ENCODE results near the gene UPF2. TPM values are rescaled to one million over a fixed set of nuclear protein-coding genes. Genes with fewer than 3 reads are reported as not detected.

The UPF2 gene
- total RNA-seq, 1 experiment from 2014 or later = 23.4 TPM

DNA sequence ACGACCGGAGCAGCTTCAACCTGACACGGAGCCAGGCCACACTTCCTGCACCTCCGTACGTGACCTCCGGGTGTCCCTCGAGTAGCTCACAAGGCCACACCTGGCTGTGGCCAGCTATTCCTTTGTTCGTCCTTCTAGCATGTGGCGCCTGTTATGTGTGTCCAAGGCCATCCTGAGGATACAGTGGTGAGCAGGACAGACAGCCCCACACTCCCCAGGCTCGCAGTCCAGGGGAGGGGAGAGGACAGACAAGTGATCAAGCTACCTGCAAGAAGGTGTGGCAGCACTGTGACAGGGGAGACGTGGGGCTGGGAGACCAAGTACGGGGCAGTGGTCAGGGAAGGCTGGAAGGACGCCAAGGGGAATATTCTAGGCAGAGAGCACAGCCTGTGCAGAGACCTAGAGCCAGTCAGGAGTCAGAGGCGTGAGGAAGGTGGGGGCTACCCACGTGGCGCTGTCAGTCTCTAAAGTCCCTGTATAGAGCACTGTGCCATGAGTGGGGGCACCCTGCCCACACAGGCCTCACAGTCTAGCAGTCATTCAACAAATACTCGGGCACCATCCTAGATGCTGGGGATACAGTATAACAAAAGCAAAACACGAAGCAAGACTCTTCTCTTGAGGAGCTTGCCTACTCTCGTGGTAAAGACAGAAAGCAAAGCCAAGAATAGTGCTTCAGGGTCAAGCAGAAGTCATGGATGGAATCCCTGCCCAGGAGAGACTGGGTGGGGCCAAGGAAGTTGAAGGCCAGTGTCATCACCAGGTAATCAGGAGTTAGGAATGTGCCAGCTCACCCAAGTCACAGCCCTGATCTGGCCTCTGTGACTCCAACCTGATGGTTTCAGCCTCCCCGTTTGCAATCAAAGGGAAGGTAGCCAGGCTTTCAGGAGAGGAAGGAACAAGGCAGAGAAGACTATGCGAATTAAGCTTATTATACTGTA, 160.9 kb downstream of the UPF2 start:
- H4K20me1 ChIP-seq (ENCODE audit: insufficient read depth, low read depth, low read length) = no peaks in the 10 kb centered on the region
- no peak overlapping the region for H3K9ac ChIP-seq (ENCODE audit: low read length)
- no peak overlapping the region for H3K27ac ChIP-seq (ENCODE audit: low read length)
- H3K27me3 ChIP-seq (ENCODE audit: low read length) = no peaks in the 10 kb centered on the region
- no peaks in the 10 kb centered on the region for H3K9me2 ChIP-seq (replicated peaks; ENCODE audit: insufficient read depth, low read length)
- no peaks in the 10 kb centered on the region for H3K36me3 ChIP-seq (ENCODE audit: insufficient read depth, low read length)
- no peak for DNase-seq
- no peaks in the 10 kb centered on the region for H3K9me3 ChIP-seq (ENCODE audit: low read length)
- H3K4me2 ChIP-seq (ENCODE audit: low read depth, low read length, poor library complexity, severe bottlenecking) = no peak overlapping the region
- no peaks in the 10 kb centered on the region for H3K4me1 ChIP-seq (ENCODE audit: low read length)
- no peaks in the 10 kb centered on the region for H3K79me2 ChIP-seq (ENCODE audit: low read length)
- no peak overlapping the region for H3K4me3 ChIP-seq (ENCODE audit: low read length)
- H2AFZ ChIP-seq (ENCODE audit: low read length) = no peak overlapping the region

GRCh38 chr10:11881030-11881476, 161.6 kb downstream of the UPF2 start:
- Histone ChIP-seq H3K27me3 (ENCODE audit: low read length) (no peaks in the 10 kb centered on the region), H3K9me3 (ENCODE audit: low read length) (no peaks in the 10 kb centered on the region), H3K4me2 (ENCODE audit: low read depth, low read length, poor library complexity, severe bottlenecking) (no peak overlapping the region), H3K27ac (ENCODE audit: low read length) (no peak overlapping the region), H3K4me1 (ENCODE audit: low read length) (no peaks in the 10 kb centered on the region), H3K4me3 (ENCODE audit: low read length) (no peak overlapping the region), H3K36me3 (ENCODE audit: insufficient read depth, low read length) (no peaks in the 10 kb centered on the region), H4K20me1 (ENCODE audit: insufficient read depth, low read depth, low read length) (no peaks in the 10 kb centered on the region), H2AFZ (ENCODE audit: low read length) (no peak overlapping the region), H3K9me2 (replicated peaks; ENCODE audit: insufficient read depth, low read length) (no peaks in the 10 kb centered on the region), H3K9ac (ENCODE audit: low read length) (no peak overlapping the region), H3K79me2 (ENCODE audit: low read length) (no peaks in the 10 kb centered on the region)
- DNase-seq = no peak

DNA sequence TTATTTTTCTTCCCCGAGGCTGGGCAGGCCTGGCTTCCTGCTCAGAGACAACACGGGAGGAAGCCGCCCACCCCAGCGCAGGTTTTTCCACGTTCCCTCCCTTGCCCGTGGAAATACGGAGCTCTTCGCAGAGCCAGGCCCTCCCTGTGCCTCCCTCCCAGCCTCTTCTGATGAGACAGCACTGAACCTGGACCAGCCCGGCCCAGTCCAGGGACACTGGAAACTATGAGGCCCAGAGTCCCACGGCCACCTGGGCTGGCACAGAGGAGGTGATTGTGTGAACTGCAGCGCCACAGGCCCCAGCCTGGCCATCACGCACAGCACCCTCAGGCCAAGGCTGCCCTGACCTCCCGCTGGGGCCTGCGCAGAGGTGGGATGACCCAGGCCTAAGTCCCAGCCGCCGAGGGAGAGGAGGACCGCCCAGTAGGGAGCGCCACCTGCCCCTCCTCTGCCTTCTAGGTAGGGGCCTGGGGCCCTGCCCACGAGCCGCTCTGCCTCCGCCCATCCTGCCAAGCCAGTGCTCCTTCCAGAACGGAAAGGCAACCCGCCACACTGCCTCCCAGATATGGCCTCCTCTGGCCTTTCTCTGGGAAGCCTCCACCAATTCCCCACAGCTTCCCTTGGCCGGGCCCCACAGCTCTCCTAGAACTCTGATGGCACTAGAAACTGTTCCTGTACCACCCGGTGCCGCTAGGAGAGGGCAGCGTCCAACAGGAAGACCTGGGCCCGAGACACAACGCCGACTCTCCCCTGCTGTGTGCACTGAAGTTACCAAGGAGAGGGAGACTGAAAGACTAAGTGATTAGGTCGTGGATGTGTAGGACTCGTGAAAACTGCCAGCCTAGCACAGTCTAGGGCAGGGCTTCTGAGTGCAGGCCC, 162.2 kb downstream of the UPF2 start:
- no peaks in the 10 kb centered on the region for H3K4me1 ChIP-seq (ENCODE audit: low read length)
- no peaks in the 10 kb centered on the region for H3K79me2 ChIP-seq (ENCODE audit: low read length)
- H3K9ac ChIP-seq (ENCODE audit: low read length) = no peak overlapping the region
- no peaks in the 10 kb centered on the region for H3K36me3 ChIP-seq (ENCODE audit: insufficient read depth, low read length)
- DNase-seq = no peak
- no peak overlapping the region for H3K27ac ChIP-seq (ENCODE audit: low read length)
- H3K9me3 ChIP-seq (ENCODE audit: low read length) = no peaks in the 10 kb centered on the region
- no peaks in the 10 kb centered on the region for H4K20me1 ChIP-seq (ENCODE audit: insufficient read depth, low read depth, low read length)
- no peaks in the 10 kb centered on the region for H3K27me3 ChIP-seq (ENCODE audit: low read length)
- H3K4me3 ChIP-seq (ENCODE audit: low read length) = no peak overlapping the region
- H2AFZ ChIP-seq (ENCODE audit: low read length) = no peak overlapping the region
- no peak overlapping the region for H3K4me2 ChIP-seq (ENCODE audit: low read depth, low read length, poor library complexity, severe bottlenecking)
- no peaks in the 10 kb centered on the region for H3K9me2 ChIP-seq (replicated peaks; ENCODE audit: insufficient read depth, low read length)

GRCh38 chr10:11879387-11880094, 163.1 kb downstream of the UPF2 start:
- no peak overlapping the region for H3K9ac ChIP-seq (ENCODE audit: low read length)
- H3K4me2 ChIP-seq (ENCODE audit: low read depth, low read length, poor library complexity, severe bottlenecking) = no peak overlapping the region
- no peaks in the 10 kb centered on the region for H4K20me1 ChIP-seq (ENCODE audit: insufficient read depth, low read depth, low read length)
- no peaks in the 10 kb centered on the region for H3K9me3 ChIP-seq (ENCODE audit: low read length)
- no peaks in the 10 kb centered on the region for H3K36me3 ChIP-seq (ENCODE audit: insufficient read depth, low read length)
- no peaks in the 10 kb centered on the region for H3K27me3 ChIP-seq (ENCODE audit: low read length)
- no peaks in the 10 kb centered on the region for H3K4me1 ChIP-seq (ENCODE audit: low read length)
- DNase-seq = no peak
- no peak overlapping the region for H2AFZ ChIP-seq (ENCODE audit: low read length)
- H3K4me3 ChIP-seq (ENCODE audit: low read length) = no peak overlapping the region
- no peaks in the 10 kb centered on the region for H3K9me2 ChIP-seq (replicated peaks; ENCODE audit: insufficient read depth, low read length)
- no peaks in the 10 kb centered on the region for H3K79me2 ChIP-seq (ENCODE audit: low read length)
- no peak overlapping the region for H3K27ac ChIP-seq (ENCODE audit: low read length)

- Histone ChIP-seq H3K9me3 (ENCODE audit: low read length) (no peaks in the 10 kb centered on the region), H3K79me2 (ENCODE audit: low read length) (no peaks in the 10 kb centered on the region), H3K4me2 (ENCODE audit: low read depth, low read length, poor library complexity, severe bottlenecking) (no peak overlapping the region), H4K20me1 (ENCODE audit: insufficient read depth, low read depth, low read length) (no peaks in the 10 kb centered on the region), H3K9me2 (replicated peaks; ENCODE audit: insufficient read depth, low read length) (no peaks in the 10 kb centered on the region), H3K27ac (ENCODE audit: low read length) (no peak overlapping the region), H3K4me3 (ENCODE audit: low read length) (no peak overlapping the region), H3K36me3 (ENCODE audit: insufficient read depth, low read length) (no peaks in the 10 kb centered on the region), H3K27me3 (ENCODE audit: low read length) (no peaks in the 10 kb centered on the region), H3K9ac (ENCODE audit: low read length) (no peak overlapping the region), H2AFZ (ENCODE audit: low read length) (no peak overlapping the region), H3K4me1 (ENCODE audit: low read length) (no peaks in the 10 kb centered on the region)
- DNase-seq = no peak
Measured at GRCh38 chr10:11878776-11879175, 163.8 kb downstream of the UPF2 start.

GRCh38 chr10:11877591-11877905, 165.1 kb downstream of the UPF2 start:
- H3K27me3 ChIP-seq (ENCODE audit: low read length) = no peaks in the 10 kb centered on the region
- no peaks in the 10 kb centered on the region for H3K9me3 ChIP-seq (ENCODE audit: low read length)
- H3K36me3 ChIP-seq (ENCODE audit: insufficient read depth, low read length) = no peaks in the 10 kb centered on the region
- no peak overlapping the region for H3K4me2 ChIP-seq (ENCODE audit: low read depth, low read length, poor library complexity, severe bottlenecking)
- H3K79me2 ChIP-seq (ENCODE audit: low read length) = no peaks in the 10 kb centered on the region
- H4K20me1 ChIP-seq (ENCODE audit: insufficient read depth, low read depth, low read length) = no peaks in the 10 kb centered on the region
- DNase-seq = no peak
- H3K9me2 ChIP-seq (replicated peaks; ENCODE audit: insufficient read depth, low read length) = no peaks in the 10 kb centered on the region
- no peaks in the 10 kb centered on the region for H3K4me1 ChIP-seq (ENCODE audit: low read length)
- no peak overlapping the region for H3K9ac ChIP-seq (ENCODE audit: low read length)
- no peak overlapping the region for H3K27ac ChIP-seq (ENCODE audit: low read length)
- H3K4me3 ChIP-seq (ENCODE audit: low read length) = no peak overlapping the region
- no peak overlapping the region for H2AFZ ChIP-seq (ENCODE audit: low read length)

GRCh38 chr10:11876805-11877590, 165.6 kb downstream of the UPF2 start:
- no peaks in the 10 kb centered on the region for H3K36me3 ChIP-seq (ENCODE audit: insufficient read depth, low read length)
- no peak overlapping the region for H2AFZ ChIP-seq (ENCODE audit: low read length)
- no peak overlapping the region for H3K27ac ChIP-seq (ENCODE audit: low read length)
- no peaks in the 10 kb centered on the region for H3K27me3 ChIP-seq (ENCODE audit: low read length)
- no peak overlapping the region for H3K4me2 ChIP-seq (ENCODE audit: low read depth, low read length, poor library complexity, severe bottlenecking)
- no peak for DNase-seq
- no peak overlapping the region for H3K9ac ChIP-seq (ENCODE audit: low read length)
- H3K9me3 ChIP-seq (ENCODE audit: low read length) = no peaks in the 10 kb centered on the region
- no peaks in the 10 kb centered on the region for H3K9me2 ChIP-seq (replicated peaks; ENCODE audit: insufficient read depth, low read length)
- no peaks in the 10 kb centered on the region for H3K79me2 ChIP-seq (ENCODE audit: low read length)
- H3K4me1 ChIP-seq (ENCODE audit: low read length) = no peaks in the 10 kb centered on the region
- no peaks in the 10 kb centered on the region for H4K20me1 ChIP-seq (ENCODE audit: insufficient read depth, low read depth, low read length)
- H3K4me3 ChIP-seq (ENCODE audit: low read length) = no peak overlapping the region

All from Karpas-422 (cell line).